ENCODE results near the gene ZNF620. TPM values are rescaled to one million over a fixed set of nuclear protein-coding genes. Genes with fewer than 3 reads are reported as not detected.
"Not testable (repeated sequence)": the region's sequence is repeated elsewhere in the genome, so short reads cannot be mapped to it uniquely, and the experiment has no call there.

ZNF620 gene
- total and polyA plus RNA-seq, 8 donors, result 5.5 to 10.5 (median 8.3) TPM

DNA sequence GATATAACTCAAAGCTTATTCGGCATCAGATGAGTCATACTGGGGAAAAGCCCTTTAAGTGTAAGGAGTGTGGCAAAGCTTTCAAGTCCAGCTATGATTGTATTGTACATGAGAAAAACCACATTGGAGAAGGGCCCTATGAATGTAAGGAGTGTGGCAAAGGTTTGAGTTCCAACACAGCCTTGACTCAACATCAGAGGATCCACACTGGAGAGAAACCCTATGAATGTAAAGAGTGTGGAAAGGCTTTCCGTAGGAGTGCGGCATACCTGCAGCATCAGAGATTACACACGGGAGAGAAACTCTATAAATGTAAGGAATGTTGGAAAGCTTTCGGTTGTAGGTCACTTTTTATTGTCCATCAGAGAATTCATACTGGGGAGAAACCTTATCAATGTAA is 26.4 kb downstream of the ZNF620 start:
- Histone ChIP-seq H3K4me3 (no peak overlapping the region), H3K27me3 (no peaks in the 10 kb centered on the region), H3K36me3 (peaks cover 0 to 88% of the 10 kb centered on the region in 2 donors), H3K4me1 (peaks cover 0 to 3% of the 10 kb centered on the region in 2 donors), H3K27ac (no peak overlapping the region), H3K9me3 (peaks cover 0 to 25% of the 10 kb centered on the region in 2 donors)
- TF ChIP-seq, protein P1, sequence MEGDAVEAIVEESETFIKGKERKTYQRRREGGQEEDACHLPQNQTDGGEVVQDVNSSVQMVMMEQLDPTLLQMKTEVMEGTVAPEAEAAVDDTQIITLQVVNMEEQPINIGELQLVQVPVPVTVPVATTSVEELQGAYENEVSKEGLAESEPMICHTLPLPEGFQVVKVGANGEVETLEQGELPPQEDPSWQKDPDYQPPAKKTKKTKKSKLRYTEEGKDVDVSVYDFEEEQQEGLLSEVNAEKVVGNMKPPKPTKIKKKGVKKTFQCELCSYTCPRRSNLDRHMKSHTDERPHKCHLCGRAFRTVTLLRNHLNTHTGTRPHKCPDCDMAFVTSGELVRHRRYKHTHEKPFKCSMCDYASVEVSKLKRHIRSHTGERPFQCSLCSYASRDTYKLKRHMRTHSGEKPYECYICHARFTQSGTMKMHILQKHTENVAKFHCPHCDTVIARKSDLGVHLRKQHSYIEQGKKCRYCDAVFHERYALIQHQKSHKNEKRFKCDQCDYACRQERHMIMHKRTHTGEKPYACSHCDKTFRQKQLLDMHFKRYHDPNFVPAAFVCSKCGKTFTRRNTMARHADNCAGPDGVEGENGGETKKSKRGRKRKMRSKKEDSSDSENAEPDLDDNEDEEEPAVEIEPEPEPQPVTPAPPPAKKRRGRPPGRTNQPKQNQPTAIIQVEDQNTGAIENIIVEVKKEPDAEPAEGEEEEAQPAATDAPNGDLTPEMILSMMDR (IDR thresholded peaks at IDR 0.05), result no peak
- DNase-seq (no peak), ATAC-seq (no peak)
- intact Hi-C loops (cut with DNase I), result no loop called here

DNA sequence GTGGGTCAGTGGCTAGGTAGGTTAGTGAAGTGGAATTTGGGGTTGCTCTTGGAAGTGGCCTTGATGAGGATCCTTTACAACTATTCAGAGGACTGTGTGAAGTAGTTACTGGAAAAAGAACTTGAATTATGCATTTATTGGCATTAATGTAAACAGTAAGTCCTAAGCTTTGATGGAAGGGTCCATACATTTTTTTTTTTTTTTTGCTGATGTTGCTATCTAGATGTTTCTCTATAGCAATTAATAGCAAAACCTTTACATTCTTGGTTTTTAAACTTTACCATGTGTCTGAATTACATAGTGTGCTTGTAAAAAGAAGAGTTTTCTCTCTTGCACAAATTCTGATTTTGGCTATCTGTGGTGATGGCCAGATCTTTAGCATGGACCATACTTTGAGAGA is 28.4 kb downstream of the ZNF620 start:
- Histone ChIP-seq H3K27me3 (no peaks in the 10 kb centered on the region), H3K4me1 (no peaks in the 10 kb centered on the region), H3K27ac (no peak overlapping the region), H3K9me3 (peaks cover 0 to 38% of the 10 kb centered on the region in 2 donors), H3K4me3 (no peak overlapping the region), H3K36me3 (peaks cover 0 to 94% of the 10 kb centered on the region in 2 donors)
- intact Hi-C loops (cut with DNase I), result no loop called here
- TF ChIP-seq, protein P1 (IDR thresholded peaks at IDR 0.05), result no peak
- no peak for DNase-seq
- ATAC-seq, result no peak

DNA sequence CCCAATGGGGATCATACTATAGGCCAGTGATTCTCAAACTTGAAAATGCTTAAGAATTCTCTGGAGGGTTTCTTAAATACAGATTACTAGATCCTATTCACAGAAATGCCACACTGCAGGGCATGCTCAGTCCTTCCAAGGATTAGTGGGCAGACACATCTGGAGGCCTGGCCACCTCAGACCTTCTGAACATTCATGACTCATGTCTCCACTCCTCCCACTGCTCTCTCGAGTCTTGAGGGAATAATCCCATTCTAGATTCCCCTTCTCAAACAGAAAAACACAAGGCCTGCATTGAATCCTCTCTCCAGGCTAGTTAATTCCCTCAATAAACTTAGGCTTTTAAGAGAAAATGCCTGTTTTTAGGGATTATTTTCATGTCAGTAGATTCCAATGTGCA is 41.0 kb downstream of the ZNF620 start:
- no peak overlapping the region for H3K27ac ChIP-seq
- DNase-seq (no peak), ATAC-seq (peak; percentile 48)
- H3K4me3 ChIP-seq, result no peak overlapping the region
- no peaks in the 10 kb centered on the region for H3K27me3 ChIP-seq
- H3K9me3 ChIP-seq, result no peaks in the 10 kb centered on the region
- intact Hi-C loops (cut with DNase I), result no loop called here
- H3K4me1 ChIP-seq, result no peaks in the 10 kb centered on the region
- H3K36me3 ChIP-seq, result no peaks in the 10 kb centered on the region
- TF ChIP-seq, protein P1 (IDR thresholded peaks at IDR 0.05), result no peak

DNA sequence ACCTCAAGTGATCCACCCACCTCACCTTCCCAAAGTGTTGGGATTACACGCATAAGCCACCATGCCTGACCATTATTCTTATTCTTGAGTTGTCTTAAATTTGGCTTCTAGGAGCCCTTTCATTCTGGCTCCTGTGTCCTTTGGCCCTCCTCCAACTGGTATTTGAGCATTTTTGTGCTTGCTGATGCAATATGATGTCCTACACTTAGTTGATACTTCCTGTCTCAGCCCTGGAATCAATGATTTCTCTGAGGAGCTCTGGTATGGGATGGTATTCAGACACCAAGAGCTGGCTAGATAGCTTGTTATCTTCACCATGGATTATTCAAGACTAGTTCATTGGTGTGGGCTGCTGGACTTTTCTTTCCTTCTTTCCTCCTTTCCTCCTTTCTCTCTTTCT is 44.3 kb downstream of the ZNF620 start:
- no peak for DNase-seq

DNA sequence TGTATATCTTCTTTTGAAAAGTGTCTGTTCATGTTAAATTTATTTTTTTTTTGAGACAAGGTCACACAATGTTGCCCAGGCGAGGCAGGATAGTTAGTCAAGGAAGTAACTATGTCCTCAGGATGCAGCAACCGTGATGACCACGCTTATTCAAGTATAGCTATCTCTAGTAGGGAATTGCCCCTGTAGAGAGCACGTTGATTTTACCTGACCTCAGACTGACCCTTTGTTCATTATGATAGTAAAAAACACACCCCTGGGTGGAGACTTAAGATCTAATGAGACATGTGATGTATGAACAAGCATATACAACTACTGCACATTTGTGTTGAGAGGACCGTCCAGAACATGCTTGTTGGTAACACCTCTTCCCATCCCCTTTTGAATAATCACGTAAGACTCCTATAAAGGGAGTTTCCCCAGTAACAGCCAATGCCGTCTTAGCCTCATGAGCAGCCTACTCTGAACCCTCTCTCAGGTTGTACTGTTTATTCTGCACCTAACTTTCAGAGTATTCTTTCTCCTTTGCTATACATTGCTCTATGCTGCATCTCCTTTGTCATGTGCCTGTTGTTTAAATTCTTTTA is 51.8 kb downstream of the ZNF620 start:
- H3K36me3 ChIP-seq, result no peaks in the 10 kb centered on the region
- TF ChIP-seq, protein P1 (IDR thresholded peaks at IDR 0.05), result no peak
- intact Hi-C loops (cut with DNase I), result no loop called here
- no peak overlapping the region for H3K27ac ChIP-seq
- ATAC-seq (no peak), DNase-seq (no peak)
- H3K27me3 ChIP-seq, result no peaks in the 10 kb centered on the region
- no peaks in the 10 kb centered on the region for H3K9me3 ChIP-seq
- no peak overlapping the region for H3K4me3 ChIP-seq
- H3K4me1 ChIP-seq, result no peaks in the 10 kb centered on the region

More for the DNA sequence above, 44.3 kb downstream of the ZNF620 start:
- Histone ChIP-seq H3K27ac (no peak overlapping the region), H3K36me3 (no peaks in the 10 kb centered on the region), H3K27me3 (no peaks in the 10 kb centered on the region), H3K4me1 (no peaks in the 10 kb centered on the region), H3K9me3 (no peaks in the 10 kb centered on the region), H3K4me3 (no peak overlapping the region)
- intact Hi-C loops (cut with DNase I), result no loop called here
- TF ChIP-seq, protein P1 (IDR thresholded peaks at IDR 0.05), result no peak
- no peak for ATAC-seq

DNA sequence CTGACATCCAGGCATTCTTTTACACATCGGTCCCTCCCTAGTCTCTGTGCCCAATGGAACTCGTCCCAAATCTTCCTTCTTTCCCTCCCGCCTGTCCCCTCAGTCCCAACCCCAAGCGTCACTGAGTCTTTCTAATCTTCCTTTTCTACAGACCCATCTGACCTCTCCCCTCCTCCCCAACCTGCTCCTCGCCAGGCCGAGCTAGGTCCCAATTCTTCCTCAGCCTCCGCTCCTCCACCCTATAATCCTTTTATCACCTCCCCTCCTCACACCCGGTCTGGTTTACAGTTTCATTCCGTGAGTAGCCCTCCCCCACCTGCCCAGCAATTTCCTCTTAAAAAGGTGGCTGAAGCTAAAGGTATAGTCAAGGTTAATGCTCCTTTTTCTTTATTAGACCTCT is 56.6 kb downstream of the ZNF620 start:
- ATAC-seq; H3K36me3 ChIP-seq; H3K27ac ChIP-seq; H3K9me3 ChIP-seq; H3K4me3 ChIP-seq; H3K27me3 ChIP-seq; DNase-seq; intact Hi-C loops (cut with DNase I); H3K4me1 ChIP-seq: not testable (repeated sequence)

DNA sequence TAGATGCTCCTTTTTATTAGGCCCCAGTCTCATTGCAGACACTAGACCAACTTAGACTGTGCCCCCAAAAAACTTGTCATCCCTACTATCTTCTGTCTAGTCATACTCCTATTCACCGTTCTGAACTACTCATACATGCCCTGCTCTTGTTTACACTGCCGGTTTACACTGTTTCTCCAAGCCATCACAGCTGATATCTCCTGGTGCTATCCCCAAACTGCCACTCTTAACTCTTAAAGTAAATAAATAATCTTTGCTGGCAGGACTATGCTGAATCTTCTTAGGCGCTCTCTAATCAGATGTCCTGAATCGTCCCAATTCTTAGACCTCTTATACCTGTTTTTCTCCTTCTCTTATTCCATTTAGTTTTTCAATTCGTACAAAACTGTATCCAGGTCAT is 59.8 kb downstream of the ZNF620 start:
- ATAC-seq; intact Hi-C loops (cut with DNase I); DNase-seq: not testable (repeated sequence)

More for the DNA sequence above, 59.8 kb downstream of the ZNF620 start:
- not testable (repeated sequence) for H3K27me3 ChIP-seq, H3K36me3 ChIP-seq, H3K9me3 ChIP-seq, H3K27ac ChIP-seq, H3K4me1 ChIP-seq, H3K4me3 ChIP-seq
